ENCODE results near the gene DNAJC18.
"Not testable (repeated sequence)": the region's sequence is repeated elsewhere in the genome, so short reads cannot be mapped to it uniquely, and the experiment has no call there.

Gene DNAJC18

DNA sequence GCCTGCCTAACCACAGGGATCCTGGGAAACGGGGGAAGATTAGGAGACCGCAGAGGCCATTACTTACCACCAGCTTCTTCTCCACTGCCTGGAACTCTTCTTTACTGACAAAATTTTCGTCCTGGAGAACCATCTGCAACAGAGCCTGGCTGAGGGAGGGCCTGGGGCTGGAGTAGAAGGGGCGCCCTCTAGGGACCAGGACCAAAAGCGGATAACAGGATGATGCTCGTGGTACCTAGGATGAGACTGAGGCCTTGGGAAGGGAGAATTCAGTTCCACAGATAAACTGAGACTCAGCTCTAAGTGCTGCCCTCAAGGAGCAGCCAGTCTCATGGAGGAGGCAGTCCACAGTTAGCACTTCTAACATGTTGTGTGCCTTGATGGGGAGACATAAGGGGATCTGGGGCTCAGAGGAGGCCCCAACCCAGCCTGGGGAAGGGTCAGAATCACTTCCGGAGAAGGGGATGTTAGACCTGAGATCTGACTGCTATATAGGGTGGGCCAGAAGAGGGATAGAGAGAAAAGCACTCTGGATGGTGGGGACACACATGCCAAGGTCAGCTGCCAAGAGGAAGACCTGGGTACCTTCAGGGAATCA, 36.7 kb downstream of the DNAJC18 start:
- no peak for DNase-seq

DNA sequence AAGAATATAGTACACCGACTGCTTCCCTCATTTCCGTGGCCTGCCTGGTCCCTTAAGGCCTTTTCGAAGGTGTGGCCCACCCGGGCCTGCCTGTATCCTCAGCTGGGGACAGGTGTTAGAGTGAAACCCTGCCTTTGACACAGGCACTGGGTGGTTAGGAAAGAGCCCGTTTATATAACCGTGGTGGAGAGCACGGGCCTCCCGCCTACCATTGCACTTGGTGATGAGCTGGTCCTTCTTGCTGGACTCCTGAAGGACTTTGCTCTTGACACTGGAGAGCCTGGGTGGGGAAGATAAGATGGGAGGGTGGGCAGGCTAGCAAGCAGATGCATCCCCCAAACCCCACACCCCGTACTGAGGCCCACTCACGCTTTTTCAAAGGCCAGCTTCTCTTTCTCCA, 37.8 kb downstream of the DNAJC18 start:
- DNase-seq, result no peak

DNA sequence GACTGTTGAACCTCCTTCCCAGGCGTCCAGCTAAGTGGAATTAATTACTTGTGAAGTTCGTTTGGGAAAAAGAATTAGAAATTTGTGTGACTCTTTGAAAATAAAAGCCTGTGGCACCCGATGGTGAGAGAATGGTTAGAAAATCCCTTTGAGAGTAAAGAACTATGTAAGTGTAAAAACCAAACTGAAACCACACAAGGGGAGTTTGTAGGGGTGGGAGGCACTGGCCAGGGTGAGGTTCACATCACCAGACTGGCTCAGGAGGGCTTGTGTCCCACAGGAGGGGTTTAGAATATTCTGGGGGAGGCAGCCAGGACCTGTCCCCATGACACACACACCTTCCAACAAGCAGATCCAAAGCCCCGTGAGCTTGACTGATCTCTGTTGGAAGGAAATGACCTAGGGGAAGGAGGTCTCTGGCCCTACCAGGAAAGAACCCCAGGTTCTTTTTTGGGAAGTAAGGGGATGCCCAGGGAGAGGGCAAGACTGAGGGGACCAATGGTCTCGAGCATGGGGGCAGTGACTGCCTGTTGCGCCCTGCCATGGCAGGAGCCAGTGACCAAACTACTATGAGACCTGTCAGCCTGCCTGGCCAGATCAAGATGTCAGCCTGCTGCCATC, 39.7 kb downstream of the DNAJC18 start:
- no peak for DNase-seq

DNA sequence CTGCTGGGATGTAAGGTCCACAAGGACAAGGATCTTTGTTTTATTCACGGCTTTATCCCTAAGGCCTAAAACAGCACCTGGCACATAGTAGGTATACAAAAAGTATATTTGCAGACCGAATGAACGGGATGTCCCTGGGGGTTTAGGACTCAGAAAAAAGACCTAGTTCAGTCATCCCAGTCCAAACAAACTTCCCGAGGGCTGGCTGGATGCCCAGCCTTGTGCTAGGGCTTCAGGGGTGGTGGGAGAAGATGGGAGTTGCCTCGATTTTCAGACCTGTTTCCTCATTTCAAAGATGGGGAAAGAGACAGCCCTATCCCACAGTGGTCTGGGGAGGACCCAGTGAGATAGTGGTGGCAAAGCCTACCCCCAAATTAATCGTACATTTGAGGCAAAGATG, 41.4 kb downstream of the DNAJC18 start:
- DNase-seq, result no peak

DNA sequence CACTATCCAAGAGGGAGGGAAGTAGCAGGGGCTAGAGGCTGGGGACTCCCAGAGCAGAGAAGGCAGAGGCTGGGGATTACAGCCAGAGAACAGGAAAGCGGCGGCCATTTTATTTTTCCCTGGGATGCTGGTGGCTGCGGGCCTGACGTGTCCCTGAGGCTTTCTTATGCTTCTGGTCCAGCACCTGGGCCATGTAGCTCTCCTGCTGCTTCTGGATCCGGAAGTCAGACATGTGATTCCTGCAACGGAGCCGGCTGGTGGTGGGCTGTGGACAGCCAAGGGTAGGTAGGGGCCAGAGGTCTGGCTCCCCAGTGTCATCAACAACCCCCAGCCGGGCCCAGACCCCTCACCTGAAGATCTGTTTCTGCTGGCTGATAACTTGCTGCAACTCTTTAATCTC, 42.6 kb downstream of the DNAJC18 start:
- DNase-seq, result no peak

DNA sequence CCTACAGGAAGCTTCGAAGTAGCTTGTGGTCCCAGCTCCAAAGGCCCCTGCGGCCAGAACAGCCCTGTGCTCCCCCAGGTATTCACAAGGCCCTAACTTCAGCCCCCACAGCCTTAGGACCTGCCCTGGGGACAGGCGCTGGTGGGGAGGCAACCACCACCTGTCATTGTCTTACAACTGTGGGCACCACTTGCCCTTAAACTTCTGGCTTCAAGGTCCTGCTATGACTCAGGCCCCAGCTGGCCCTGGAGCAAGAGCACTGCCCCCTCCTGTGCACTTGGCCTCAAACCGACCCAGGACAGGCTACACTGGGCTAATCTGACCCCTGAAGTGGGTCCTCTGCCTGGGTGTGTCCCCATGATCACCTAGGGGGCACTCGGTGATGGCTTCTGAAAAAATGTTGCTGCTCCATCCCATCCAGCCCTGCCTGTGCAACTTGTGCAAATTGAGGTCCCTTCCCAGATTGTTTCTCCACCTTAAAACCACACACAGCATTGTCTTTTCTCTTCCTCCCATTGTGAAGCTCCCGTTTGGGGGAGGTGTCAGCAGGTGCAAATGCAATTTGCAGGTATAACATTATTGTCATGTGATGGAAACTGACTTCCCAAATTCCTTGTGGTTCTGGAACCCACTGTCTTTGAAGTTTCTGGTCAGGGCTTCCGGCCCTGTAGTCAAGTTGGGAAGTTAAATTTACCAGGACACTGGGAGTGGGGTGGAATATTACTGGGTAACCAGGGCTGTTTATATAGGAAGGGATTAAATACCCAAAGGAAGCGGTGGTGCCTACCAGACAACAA, 43.3 kb downstream of the DNAJC18 start:
- DNase-seq, result no peak

DNA sequence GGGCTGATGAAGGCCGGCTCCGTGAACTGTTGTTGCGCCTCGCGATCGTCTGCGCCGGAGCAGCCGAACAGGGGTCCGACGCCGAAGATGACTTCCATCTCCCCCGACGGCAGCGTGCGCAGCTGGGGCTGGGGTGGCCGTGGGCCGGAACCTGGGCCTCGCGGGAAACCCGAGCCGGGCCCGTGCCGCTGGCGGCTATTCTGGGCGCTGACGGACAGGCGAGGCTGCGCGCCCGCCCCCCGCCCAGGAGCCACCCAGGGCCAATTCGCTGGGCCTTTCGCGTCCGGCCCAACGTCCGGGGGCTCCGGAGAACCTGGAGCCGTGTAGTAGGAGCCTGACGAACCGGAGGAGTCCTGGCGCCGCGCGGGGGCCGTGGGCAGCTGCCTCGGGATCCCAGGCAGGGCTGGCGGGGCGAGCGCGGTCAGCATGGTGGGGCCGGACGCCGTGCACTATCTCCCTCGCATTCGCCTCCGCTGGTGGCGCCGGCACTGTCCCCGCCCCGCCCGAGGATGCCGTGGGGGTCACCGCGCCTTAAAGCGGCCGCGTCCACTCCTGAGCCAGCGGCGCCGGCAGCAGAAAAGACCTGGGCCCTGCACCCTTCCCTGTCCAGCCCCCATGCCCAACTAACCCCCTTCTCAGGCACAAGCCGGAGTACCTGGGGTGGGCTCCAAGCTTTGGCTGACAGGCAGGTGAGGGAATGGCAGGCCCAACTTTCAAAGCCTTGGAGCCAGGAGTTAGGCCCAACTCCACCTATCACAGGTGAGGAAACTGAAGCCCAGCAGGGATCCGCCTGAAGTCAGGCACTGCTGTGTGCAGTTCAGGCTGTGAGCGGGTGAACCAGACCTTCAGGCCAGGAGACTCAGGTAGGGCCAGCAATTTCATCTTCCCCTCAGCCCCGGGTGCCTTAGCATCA, 44.4 kb downstream of the DNAJC18 start, which contains the start of gene PROB1:
TSS of gene PROB1 (minus strand) at position 451 of the 913 bp plus-strand sequence. CDS start at position 428, 23 bp downstream.
- DNase-seq, result no peak

DNA sequence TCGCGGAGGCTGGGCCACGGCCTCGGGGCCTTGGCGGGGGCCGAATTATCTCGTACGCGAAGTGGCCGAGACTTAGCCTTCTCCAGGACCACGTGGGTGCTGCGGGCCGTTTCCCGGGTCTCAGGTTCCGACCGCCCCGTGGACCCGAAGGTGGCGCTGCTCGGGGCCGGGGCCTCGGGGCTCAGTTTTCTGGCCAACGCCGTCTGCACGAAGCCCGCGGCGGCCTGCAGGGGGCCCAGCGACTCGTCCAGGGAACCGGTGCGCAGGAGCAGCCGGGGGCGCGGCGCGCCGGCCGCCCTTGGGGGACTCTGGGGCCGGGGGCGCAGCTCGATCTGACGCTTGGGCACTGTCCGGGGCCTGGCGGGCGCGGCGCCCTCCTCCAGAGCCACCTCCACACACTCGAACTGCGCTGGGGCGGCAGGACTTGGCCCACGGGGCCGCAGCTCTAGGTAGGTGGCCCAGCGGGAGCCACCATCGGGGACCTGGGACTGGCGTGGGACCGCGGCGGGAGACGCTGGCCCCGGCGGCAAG, 45.1 kb downstream of the DNAJC18 start:
- DNase-seq, result peak; percentile 86

DNA sequence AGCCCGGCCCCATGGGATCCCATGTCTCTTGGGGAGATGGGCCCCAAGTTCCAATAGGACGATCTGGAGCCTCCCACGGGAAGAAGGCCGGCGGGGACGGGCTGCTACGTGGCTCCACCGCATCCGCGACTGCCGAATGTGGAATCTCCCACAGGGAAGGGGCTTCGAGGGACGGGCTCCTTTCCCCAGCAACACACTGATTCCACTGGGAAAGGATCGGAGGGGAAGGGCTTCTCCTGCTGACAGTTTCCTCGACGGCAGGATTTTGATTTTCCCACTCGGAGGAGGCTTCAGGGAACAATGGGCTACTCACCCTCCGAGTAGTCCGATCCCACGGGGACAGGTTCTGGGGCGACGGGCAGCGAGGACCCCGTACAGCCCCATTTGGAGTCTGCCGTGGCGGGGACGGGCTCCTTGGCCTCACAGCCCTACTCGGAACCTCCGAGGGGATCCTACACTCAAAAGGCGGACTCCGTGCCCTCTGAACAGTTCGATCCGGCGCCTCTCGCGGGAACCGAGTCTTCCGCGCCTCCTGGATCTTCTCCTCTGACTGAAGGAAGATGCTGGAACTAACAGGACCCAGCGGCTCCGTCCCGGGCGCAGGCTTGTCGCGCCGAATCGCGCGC, 45.7 kb downstream of the DNAJC18 start:
- DNase-seq, result no peak

DNA sequence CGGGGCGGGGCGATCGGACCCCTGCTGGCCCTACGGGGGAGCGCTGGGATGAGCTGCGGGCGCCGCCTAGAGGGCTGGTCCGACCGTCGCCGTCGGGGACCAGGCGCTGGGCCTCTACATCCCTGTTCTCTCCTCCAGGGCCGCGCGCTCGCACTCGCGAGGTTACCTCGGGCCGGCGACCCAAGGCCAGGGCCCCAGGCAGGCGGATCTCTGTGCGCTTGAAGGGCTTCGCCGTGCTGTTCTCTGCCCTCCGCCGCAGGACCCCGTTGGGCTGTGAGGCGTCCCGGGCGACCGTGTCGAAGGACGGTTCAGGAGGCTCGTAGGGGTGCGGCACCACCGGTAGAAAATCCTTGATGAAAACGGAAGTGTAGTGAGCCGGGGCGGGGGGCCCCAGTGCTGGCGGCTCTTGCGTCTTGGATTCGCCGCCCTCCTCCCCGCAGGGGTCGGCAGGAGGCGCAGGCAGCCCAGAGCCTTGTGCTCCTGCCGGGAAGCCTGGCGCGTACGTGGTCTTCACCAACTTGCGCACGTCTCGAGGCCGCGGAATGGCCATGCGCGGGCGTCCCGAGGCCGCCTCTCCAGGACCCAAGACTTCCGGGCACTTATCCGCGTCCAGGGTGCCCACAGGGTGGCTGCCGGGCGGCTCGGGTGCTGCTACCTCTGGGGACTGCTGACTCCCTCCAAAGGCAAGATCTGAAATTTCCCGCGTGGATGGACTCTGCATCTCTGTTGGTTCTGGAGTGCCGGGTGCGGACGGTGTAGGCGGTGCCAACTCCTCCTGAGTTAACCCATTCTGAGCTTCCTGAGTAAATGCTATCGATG, 46.4 kb downstream of the DNAJC18 start:
- DNase-seq, result peak; percentile 90

DNA sequence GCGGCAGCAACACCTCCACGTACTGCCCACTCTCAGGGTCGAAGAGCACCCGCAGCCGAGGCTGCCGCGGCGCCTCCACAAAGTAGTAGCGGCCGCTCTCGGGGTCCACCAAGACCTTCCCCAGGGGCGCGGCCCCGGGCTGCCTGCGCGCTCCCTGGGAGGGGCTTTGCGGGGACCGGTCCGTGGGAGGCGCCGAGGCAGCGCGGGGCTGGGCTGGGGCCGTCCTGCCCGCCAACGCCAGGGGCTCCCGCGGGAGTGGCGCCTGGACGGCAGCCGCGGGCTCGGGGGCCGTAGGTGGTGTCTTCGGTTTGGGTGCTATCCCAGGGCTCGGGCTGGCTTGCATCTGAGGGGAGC, 47.0 kb downstream of the DNAJC18 start:
- no peak for DNase-seq

DNA sequence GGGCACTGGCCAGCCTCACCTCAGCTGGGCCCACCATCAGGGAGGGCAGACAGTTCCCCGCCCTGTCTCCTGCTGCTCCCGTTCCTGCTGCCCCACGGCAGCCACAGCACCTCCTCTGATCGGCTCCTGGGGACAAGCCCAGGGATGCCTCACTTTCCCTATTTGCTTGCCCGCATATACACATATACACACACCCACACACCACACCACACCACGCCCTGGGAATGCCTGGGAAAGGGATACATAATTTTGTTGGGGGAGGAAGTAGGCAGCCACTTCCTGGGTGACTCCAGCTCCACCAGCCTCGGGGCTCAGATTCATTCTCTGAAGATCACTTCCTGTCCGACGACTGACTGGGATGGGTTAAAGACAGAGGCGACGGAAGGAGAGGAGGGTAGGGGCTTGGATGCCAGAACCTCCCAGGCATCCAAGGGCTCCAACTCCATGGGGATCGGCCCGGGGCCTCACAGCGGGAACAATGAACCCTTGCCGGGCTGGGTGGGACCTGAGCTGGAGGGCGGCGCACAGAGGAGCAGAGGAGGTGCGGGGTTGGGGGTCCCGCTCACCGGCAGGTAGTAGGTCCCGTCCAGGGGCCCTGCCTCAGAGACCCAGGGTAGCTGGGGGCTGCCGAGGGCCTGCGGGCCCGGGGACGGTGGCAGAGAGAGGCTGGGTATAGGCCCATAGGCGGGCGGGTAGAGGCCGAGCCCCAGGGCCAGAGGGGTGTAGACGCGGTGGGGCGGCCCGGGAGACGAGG, 47.6 kb downstream of the DNAJC18 start:
- no peak for DNase-seq

DNA sequence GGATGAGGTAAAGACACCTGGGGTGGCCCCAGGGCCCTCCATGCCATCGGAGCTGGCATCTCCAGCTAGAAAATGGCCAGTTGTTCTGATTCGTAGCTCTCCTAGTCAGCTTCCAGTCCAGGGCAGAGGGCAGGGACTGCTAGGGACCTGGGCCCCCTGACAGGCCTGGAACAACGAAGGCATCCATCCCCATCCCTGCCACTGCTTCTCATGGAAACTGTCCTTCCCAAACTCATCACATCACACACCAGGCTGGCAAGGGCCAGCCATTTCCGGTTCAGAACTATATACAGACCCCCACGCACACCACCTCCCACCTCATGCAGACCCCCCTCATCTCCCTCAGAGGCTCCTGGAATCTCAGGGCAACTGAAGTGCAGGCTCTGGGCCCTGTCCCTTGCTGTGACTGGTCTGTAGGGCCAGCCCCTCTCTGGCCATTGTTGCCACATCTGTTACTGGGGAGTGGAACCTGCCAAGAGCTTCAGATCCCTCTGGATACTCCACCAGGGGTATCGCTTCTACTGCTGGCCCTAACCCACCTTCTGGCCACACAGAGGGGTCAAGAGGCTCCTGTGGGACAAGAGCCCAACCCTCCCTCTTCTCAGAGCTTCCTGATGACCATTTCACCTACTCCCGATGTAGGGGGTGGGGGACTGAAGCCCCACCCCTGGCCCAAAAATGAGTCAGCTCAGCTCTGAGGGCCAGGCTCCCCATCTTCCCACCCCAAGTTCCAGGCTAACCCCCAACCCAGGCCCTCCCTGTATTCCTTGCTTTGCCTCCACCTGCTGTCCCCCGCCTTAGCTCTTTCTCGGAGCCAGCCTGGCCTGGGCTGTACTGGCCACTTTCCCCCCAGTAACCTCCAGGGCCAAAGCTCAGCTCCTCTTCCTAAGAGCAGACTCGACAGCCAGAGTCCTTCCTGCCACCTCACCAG, 48.4 kb downstream of the DNAJC18 start:
- DNase-seq, result no peak

DNA sequence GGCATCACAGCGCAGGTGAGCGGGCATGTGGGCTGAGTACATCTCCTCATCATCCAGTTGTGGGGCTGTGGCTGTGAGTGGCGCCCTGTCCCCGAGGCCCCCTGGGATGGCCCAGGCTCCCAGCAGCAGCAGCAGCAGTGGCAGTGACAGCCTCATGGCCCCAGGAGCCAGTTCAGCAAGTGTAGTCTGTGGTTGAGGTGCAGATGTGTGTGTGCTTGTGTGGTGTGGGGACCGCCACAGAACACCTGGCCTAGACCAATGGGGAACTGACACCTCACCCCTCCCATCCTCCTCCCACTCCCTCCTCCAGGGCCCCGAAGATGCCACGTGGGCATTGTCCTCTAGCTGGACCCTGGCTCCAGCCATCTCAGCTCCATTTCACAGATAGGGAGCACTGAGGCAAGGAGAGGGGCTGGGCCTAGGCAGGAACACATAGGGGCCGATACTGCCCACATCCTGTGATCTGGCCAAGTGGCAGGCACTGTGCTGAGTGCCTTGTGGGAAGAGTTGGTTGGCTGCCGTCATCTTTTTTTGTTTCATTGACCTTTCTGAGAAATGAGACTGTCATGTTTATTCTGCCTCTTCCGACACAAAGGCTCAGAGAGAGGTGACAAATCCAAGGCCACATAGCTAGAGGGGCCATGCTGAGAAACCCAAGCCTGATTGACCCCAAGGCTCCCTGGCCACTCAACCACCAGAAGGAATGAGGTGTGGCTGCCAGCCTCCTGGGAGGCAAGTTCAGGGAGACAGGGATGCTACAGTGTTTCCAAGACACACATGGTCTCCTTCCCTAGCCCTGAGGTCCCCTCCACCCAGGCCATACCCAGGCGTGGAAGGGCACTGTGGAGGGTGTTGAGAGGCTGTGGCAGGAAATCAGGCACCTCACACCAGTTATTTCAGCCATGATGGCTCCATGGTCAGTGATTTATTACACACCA, 49.4 kb downstream of the DNAJC18 start, which contains the start of gene MZB1:
TSS of gene MZB1 (minus strand) at position 213 of the 938 bp plus-strand sequence. CDS start at position 156, 57 bp downstream.
- DNase-seq, result peak; percentile 85

DNA sequence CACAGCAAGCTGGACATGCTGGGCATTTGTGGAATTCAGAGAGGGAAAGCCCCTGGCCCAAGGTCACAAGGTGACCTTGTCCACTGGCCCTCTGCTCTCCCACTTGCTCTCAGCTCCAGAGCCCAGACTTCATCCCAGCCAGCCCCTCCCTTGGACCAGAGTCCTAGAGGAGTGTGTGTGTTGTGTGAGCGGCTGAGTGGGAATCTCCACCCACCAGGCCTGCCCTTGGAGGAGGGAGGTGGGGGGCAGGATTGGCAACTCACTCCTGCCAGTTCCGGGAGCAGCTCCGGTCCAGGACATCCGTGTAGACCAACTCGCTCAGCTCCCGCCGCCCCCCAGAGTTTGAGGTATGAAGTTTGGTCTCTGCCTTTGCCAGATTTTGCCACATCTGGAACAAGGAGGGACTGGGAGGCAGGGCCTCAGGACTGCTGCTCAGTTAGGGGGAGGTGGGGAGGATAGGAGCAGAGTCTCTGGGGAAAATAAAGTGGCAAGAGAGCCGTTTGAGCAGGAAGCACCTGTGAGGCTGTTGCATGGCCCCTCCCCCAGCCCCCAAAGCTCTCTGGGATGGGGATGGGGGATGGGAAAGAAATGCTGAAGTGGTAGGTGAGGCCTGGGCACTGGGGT, 51.0 kb downstream of the DNAJC18 start:
- DNase-seq, result no peak

DNA sequence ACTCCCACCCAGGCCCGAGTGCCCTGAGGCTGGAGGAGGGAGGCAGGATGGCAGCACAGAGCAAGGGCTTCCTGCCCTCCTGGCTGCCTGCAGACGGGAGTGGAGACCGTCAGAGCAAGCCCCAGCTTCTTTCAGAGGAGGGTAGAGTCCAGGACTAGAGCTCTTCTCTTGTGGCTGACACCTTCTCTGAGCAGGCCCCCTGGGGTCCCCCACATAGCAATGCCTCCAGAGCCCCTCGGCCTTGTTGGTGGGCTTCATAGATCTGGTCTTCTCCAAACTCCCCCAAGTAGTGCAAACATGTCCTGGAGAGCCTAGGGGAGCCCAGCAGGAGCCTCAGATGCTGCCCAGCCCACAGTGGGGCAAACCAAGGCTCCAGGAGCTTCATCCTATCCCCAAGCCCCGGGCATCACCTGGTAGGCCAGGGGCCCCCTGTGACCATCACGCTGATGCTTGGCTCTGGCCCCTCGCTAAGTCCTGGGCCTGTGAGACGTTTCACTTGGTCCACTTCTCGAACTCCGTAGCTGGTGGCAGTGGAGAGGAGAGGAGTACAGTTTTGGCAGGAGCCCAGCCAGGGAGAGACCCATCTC, 51.6 kb downstream of the DNAJC18 start:
- no peak for DNase-seq

DNA sequence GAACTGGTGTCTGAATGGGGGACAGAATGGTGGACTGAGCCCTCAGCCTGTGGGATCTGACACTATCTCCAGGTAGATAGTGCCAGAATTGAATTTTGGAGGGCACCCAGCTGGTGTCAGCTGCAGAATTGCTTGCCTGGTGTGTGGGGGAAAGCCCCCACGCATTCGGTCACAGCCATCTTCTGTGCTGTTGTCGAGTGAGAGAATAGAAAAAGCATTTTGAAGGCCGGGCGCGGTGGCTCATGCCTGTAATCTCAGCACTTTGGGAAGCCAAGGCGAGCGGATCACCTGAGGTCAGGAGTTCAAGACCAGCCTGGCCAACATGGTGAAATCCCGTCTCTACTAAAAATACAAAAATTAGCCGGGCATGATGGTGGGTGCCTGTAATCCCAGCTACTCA, 52.4 kb downstream of the DNAJC18 start:
- not testable (repeated sequence) for DNase-seq

All from activated CD8-positive, alpha-beta memory T cell treated with anti-CD3 and anti-CD28 coated beads for 24 hours (primary cell).